GM21515 (cell line): ENCODE results near the gene POLD2.
"Not testable (repeated sequence)": the region's sequence is repeated elsewhere in the genome, so short reads cannot be mapped to it uniquely, and the experiment has no call there.

Source experiments
- ATAC-seq: cut with Tn5 transposase; IDR thresholded peaks from one replicate; pipeline ENCODE4 v1.9.1; 2021; ENCODE audit not compliant: unreplicated experiment

The POLD2 gene

DNA sequence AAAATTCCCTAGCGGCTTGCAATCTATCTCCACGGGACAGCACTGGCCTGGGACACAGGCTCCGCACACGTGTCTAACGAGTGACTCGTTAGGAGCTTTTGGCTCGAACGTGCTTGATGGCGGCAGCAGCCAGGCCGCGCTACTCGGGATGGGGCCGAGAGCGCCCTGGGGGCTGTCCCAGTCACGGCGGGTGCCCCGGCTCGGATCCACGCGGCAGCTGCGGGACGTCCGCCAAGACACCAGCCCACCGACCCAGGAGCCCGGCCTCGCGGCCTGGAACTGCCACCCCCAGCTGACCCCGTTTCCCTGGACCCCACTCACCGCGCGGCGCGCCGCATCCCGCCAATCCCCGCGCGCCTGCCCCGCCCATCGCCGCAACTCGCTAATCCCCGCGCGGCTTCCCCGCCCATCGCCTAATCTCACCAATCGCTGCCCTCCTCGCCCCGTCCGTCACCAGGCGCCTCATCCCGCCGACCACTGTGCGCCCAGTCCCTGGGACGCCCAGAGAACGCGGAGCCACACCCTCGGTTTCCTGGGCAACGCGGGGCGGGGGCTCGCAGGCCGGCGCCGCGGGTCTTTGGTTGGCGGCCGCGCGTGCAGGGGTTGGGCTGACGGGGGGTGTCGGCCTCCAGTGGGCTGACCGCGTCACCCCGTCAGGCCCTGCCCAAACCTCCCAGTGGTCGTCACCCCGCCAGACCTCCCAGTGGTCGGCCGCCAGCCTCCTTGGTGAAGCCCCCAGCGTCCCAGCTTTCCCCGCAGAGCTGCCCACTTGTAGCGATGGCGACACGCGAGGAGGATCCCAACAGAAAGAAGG lies at the start of gene POLD2:
TSS of gene POLD2 (minus strand) at position 359 of the 814 bp plus-strand sequence. CDS start 1,495 bp downstream, outside the sequence.
- ATAC-seq = peak; percentile 96

GRCh38 chr7:44172803-44173424 lies 49.6 kb upstream of the POLD2 start:
- no peak for ATAC-seq

DNA sequence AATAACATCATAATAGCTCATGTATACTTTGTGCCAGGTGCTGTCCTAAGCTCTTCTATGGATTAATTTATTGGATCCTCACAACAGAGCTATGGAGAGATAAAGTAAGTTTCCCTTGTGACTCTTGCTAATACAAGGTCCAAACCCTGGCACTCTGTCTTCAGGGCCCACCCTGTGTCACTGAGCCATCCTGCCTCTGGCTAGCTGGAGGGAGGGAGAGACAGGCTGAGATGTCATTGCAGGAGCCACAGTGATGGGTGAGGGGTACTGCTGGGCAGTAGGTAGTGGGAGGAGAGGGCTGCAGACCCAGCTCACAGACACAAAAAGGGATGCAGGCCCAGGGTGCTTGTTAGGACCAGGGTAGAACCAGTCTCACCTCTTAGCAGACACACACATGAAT lies 49.0 kb upstream of the POLD2 start:
- ATAC-seq = no peak

DNA sequence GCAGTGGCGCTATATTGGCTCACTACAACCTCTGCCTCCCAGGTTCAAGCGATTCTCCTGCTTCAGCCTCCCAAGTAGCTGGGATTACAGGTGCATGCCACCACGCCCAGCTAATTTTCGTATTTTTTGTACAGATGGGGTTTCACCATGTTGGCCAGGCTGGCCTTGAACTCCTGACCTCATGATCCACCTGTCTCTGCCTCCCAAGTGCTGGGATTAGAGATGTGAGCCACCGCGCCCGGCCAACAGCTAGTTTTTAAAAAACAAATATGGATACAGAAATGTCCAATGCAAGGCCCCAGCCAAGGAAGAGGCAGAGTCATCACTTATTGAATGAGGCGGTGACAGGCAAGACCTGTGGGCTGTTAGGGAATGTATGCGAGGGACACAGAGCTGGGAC lies 48.6 kb upstream of the POLD2 start:
- not testable (repeated sequence) for ATAC-seq

DNA sequence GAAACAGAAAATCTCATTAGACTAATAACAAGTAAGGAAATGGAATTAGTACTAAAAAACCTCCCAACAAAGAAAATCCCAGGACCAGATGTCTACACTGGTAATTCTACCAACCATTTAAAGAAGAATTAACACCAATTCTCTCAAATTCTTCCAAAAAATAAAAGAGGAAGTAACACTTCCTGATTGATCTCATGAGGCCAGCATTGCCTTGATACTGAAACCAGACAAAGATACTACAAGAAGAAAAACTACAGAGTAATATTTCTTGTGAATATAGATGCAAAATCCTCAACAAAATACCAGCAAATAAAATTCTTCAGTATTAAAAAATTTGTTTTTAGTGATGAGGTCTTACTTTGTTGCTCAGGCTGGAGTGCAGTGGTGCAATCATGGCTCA lies 44.6 kb upstream of the POLD2 start:
- ATAC-seq = no peak

DNA sequence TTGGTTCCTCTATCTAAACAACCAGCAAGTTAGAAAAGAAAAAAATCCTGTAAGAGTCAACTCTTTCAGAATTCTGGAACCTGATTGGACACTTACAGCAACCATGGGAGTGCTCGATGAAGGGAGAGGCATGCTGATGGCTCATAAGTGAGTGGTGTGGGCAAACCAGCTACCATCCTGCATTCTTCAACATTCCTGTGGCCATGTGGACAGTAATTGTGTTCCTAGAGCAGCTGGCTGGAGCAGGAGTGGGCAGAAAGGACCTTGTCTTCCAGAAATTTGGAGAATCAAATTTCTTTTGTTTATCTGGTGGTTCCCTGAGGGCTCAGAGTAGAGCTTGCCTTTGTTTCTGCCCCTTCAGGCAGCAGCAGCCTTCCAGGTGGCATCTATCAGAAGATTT lies 40.2 kb upstream of the POLD2 start:
- ATAC-seq = no peak

GRCh38 chr7:44162785-44163395 lies 39.5 kb upstream of the POLD2 start:
- no peak for ATAC-seq

GRCh38 chr7:44162179-44162578 lies 38.8 kb upstream of the POLD2 start:
- no peak for ATAC-seq

DNA sequence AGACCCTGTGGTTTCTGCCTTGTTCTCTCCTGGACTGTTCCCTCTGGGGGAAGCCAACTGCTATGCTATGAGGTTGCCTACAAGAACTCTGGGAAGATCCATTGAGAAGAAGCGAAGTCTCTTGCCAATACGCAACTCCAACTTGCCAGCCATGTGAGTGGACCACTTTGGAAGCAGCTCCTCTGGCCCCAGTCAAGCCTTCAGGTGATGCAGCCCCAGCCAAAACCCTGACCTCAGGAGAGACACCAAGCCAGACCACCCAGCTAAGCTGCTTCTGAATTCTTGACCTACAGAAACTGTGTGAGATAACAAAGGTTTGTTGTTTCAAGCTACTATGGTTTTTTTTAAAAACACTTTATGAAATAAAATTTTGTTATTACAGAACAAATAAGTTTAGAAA lies 38.0 kb upstream of the POLD2 start:
- no peak for ATAC-seq

DNA sequence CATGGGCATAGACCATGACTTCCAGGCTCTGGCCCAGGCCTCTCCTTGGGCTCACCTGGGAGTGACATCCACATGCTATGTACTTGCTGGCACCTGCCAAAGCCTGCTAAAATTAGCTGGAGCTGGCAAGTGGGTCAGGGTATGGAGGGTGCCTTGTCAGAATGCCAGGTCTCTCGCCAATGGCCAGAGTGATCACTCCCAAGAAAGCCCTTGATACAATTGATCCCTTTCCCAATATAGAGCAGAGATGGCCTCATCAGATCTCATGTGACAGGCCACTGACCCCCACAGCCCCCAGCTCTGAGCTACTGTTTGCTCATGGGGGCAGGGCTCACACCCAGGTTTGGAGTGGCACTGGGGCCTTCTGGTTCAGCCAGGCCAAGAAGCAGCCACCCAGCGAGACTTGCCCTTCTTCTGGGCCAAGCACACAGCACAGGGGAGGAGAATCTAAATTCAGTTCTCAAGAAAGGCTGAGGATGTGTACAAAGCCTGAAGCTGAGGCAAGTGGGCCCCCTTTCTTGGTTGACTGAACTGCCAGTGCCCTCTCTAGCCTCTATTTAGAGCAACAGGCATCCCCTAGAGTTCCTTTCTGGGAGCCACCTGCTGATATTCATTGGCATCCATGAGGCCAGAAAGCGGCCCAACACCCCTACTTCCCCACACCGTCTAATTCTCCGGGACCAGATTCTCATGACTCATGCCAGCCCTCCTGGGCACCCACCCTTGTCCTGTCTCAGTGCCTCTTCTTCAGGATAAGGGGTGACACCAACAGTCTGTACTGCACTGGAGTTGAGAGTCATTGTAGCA lies 36.7 kb upstream of the POLD2 start:
- no peak for ATAC-seq

- no peak for ATAC-seq
Observed at GRCh38 chr7:44158873-44159631, 35.7 kb upstream of the POLD2 start.

DNA sequence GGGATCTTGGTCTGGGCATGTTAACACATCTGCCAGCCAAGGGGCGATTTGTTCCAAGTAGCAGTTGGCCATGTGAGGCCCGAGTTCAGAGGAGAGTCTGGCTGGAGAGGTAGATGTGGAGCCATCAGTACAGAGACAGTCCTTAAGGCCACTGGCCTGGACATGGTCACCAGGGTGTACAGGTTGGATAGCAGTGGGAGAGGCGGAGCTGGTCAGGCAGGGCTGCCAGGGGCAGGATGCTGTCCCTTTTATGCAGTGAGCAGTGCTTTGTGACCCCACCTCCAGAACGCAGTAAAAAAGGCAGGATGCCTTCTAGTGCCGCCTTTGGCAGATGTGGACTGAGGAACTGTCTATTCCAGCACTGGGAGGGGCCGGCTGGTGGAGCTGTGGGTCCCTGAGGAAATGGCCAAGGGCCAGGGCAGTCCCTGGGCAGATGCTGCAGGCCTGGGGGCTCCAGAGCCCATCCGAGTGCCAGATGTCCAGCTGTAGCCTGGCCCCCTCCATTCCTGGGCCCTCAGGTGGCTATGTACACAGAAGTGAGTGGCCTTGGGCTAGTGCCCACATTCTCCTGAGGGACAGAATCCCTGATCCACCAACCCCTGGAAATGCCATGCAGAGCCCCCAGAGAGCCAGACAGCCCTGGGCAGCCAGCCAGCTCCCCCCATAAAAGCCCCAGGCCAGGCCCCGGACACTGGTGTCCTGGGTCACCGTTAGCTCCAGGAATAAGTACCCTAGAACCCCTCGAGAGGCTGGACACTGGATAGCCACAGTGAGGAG lies 34.9 kb upstream of the POLD2 start:
- no peak for ATAC-seq

DNA sequence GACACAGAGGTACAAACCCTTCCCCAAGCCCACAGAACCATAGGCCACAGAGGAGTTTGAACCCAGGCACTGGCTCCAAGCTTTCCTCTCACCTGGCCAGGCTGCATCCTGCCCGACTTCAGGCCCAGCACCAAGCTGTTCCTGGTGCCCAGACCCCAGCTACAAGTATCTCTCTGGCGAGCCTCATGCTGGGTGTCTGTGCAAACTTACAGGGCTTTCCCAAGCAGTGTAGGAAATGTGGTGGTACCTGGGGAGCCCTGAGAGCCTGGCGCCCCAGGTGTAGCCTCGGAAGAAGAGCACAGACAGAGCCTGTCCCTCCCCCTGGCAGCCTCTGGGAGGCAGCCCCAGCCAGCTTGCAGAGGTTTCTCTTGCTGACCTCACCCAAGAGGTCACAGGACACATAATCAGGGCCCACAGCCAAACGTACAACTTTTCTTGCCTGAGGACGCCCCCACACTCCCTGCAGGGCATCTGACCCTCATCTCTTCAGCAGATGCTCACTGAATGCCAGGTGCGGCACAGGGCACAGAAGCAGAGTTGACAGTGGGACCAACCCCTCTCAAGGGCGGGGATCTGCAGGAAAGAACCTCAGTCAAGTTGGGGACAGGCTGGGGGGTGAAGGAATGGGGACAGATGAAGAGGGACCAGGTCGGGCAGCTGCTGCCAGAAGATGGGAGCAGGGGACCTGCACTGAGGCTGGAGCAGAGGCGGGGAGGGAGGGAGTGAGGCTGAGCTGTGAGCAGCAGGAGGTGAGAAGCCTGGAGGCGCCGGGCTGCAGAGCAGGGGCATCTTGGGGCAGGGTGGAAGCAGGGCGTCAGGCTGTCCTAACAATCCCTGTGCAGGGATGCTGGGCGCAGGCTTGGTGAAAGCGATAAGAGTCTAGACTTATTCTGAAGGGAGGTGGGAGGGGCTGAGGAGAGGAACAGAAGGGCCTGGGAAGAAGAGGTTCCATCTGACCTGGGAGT lies 34.0 kb upstream of the POLD2 start:
- no peak for ATAC-seq

GRCh38 chr7:44156453-44157010 lies 33.2 kb upstream of the POLD2 start:
- ATAC-seq = no peak

DNA sequence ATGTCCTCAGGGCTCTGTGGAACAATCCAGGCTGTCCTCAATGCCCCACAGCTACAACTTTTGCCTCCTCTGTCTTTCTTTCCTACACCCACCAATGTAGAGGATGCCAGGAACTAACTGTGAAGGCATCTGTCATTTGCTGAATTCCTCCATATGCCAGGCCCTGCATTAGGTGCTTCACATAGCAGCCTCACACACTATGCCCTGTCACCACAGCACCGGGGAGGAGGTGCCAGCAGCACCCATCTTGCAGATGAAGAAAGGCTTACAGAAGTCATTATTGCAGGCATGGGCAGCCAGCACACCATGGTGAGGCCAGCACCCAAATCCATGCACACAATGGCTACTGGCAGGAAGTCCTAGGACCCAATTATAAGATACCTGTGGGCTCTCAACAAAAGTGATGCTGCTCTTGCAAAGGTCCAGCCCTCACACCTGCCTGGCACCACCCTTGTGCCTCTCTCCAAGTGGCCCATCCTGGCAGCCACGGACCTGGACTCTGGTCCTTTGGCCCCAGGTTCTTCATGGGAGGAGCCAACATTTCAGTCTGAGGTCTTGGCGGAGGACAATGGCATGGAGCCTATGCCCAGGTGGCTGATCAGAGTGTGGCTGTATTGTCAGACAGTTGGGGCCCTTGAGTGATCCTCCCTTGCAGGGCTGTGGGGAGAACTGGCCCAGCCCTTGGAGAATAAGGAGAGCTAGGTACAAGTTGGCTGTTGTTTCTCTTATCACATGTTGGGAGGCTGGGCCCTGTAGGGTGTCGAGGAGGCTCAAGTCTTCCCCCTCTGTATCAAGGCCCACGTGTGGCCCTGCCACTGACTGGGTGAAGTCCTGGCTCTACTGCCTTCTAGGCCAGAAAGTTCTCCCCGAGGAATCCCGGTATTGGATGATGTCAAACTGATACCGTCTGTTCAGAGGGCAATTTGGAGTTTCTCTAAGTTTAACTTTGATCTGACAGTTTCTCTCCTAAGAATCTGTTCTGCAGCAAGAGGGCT lies 32.1 kb upstream of the POLD2 start:
- ATAC-seq = no peak

GRCh38 chr7:44154703-44155102 lies 31.4 kb upstream of the POLD2 start:
- ATAC-seq = no peak

- ATAC-seq = no peak
Observed at GRCh38 chr7:44153948-44154335, 30.6 kb upstream of the POLD2 start.
